HG03108 (cell line): ENCODE data around the gene WDR81.
"Not testable (repeated sequence)": the region's sequence is repeated elsewhere in the genome, so short reads cannot be mapped to it uniquely, and the experiment has no call there.

Experiments used
- ATAC-seq: cut with Tn5 transposase; IDR thresholded peaks from one replicate; pipeline ENCODE4 v1.9.1; 2021; ENCODE audit warnings: moderate library complexity; ENCODE audit not compliant: unreplicated experiment

Gene WDR81

GRCh38 chr17:1753767-1754429 lies 29.4 kb downstream of the WDR81 start:
- no peak for ATAC-seq

GRCh38 chr17:1754430-1755112 lies 30.1 kb downstream of the WDR81 start:
- ATAC-seq, result no peak

GRCh38 chr17:1755252-1755826 lies 30.8 kb downstream of the WDR81 start:
- no peak for ATAC-seq

DNA sequence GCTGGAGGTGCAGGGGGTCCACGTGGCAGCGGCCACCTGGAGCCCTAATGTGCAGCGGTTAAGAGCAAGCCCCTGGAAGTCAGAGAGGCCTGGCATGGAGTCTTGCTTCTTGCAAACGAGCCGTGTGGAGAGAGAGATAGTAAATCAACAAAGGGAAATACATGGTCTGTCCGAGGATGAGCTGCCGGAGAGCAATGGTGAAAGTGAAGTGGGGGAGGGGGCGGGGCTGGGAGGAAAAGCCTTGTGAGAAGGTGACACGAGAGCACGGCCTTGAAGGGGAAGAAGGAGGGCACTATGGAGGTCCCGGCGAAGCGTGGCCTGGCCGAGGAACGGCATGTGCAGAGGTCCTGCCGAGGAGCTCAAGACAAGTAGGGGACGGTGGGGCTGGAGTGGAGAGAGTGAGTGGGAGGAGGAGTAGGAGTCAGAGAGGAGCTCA lies 31.3 kb downstream of the WDR81 start:
- no peak for ATAC-seq

- no peak for ATAC-seq
These were observed 34.3 kb downstream of the WDR81 start for GRCh38 chr17:1758807-1759206.

GRCh38 chr17:1759529-1759928 lies 35.0 kb downstream of the WDR81 start:
- no peak for ATAC-seq

GRCh38 chr17:1762233-1762900 lies 37.9 kb downstream of the WDR81 start:
- ATAC-seq, result no peak

GRCh38 chr17:1762901-1763898 lies 38.7 kb downstream of the WDR81 start:
- no peak for ATAC-seq

DNA sequence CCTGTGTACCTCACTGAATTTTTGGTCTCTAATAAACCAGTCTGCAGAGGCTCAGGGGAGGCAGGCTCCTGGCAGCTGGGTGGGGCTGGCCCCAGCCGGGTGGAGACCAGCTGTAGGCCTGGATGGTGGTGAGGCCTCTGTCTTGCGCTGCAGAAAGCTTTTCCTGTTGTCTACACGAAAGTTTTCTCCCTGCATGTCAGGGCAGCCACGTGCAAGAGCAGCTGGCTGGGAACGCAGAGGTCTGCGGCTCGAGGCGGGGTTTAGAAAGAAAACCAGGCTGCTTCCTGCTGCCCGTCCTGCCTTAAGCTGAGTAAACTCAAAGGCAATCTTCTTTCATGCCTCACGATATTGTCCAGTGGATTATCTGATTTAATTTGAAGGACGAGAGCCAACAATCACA lies 39.8 kb downstream of the WDR81 start:
- ATAC-seq, result no peak

DNA sequence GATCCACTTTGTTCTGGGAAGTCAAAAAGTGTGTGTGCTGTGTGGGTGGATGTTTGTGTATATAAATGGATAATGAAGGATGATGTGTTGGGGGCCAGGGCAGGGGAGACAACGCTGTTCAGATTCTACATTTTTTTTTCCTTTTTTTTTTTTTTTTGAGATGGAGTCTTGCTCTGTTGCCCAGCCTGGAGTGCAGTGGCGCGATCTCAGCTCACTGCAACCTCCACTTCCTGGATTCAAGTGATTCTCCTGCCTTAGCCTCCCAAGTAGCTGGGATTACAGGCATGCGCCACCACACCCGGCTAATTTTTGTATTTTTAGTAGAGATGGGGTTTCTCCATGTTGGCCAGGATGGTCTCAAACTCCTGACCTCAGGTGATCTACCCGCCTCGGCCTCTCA lies 40.2 kb downstream of the WDR81 start:
- not testable (repeated sequence) for ATAC-seq

GRCh38 chr17:1765576-1765975 lies 41.1 kb downstream of the WDR81 start:
- no peak for ATAC-seq

- ATAC-seq, result no peak
These were observed 42.1 kb downstream of the WDR81 start for GRCh38 chr17:1766382-1767135.

DNA sequence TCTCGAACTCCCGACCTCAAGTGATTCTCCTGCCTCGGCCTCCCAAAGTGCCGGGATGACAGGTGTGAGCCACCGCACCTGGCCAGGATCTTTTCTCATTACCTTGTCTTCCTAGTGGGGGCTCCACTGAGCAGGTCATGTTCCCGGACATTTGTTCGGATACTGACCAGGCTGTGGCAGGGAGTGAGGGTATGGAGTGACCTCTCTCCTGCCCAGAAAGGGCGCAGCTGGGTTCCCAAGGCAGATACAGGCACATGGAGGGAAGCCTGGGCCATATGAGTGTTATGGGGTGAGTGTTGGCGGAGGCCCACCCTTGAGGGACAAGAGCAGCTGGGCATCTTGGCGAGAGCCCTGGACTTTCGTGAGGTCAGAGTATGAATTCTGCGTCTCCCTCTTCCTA lies 42.9 kb downstream of the WDR81 start:
- no peak for ATAC-seq

DNA sequence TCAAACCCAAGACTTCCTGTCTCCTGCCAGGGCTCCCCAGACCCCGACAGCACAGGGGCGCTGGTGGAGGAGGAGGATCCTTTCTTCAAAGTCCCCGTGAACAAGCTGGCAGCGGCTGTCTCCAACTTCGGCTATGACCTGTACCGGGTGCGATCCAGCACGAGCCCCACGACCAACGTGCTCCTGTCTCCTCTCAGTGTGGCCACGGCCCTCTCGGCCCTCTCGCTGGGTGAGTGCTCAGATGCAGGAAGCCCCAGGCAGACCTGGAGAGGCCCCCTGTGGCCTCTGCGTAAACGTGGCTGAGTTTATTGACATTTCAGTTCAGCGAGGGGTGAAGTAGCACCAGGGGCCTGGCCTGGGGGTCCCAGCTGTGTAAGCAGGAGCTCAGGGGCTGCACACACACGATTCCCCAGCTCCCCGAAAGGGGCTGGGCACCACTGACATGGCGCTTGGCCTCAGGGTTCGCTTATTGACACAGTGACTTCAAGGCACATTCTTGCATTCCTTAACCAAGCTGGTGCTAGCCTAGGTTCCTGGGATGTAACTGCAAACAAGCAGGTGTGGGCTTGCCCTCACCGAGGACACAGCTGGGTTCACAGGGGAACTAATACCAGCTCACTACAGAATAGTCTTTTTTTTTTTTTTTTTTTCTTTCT lies 45.4 kb downstream of the WDR81 start:
- ATAC-seq, result no peak

DNA sequence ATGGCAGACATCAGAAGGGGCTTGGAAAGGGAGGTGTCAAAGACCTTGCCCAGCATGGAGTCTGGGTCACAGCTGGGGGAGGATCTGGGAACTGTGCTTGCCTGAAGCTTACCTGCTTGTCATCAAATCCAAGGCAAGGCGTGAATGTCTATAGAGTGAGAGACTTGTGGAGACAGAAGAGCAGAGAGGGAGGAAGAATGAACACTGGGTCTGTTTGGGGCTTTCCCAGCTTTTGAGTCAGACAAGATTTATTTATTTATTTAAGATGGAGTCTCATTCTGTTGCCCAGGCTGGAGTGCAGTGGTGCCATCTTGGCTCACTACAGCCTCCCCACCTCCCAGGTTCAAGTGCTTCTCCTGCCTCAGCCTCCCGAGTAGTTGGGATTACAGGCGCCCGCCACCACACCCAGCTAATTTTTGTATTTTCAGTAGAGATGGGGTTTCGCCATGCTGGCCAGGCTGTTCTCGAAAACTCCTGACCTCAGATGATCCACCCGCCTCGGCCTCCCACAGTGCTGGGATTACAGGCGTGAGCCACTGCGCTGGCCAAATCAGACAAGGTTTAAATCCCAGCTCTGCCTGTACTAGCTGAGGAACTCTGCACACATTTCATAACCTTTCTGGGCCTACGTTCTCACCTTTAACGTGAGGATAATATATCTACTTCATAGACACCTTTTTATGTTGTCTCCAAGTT lies 48.6 kb downstream of the WDR81 start:
- ATAC-seq, result not testable (repeated sequence)

DNA sequence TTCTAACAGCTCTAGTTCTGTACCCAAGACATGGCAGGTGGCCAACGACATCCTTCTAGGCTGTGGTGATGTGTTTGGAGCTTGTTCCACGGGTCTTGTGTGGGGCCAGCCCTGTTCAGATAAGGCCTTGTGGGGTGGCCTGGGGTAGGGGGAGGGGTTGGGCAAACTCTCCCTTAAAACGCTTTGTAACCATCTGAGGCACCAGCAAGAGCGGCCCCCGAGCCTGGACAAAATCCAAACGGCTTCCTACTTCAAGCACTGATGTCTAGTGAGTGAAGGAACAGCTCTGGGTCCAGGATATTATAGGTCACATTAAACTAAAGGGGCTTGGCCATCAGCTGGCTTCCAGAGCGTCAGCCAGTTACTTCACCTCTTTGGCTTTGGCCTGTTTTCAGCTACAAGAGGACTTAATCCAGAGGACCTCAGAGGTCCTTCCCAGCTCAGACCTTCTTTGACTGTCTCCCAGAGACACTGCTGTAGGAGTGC lies 49.2 kb downstream of the WDR81 start:
- ATAC-seq, result no peak

DNA sequence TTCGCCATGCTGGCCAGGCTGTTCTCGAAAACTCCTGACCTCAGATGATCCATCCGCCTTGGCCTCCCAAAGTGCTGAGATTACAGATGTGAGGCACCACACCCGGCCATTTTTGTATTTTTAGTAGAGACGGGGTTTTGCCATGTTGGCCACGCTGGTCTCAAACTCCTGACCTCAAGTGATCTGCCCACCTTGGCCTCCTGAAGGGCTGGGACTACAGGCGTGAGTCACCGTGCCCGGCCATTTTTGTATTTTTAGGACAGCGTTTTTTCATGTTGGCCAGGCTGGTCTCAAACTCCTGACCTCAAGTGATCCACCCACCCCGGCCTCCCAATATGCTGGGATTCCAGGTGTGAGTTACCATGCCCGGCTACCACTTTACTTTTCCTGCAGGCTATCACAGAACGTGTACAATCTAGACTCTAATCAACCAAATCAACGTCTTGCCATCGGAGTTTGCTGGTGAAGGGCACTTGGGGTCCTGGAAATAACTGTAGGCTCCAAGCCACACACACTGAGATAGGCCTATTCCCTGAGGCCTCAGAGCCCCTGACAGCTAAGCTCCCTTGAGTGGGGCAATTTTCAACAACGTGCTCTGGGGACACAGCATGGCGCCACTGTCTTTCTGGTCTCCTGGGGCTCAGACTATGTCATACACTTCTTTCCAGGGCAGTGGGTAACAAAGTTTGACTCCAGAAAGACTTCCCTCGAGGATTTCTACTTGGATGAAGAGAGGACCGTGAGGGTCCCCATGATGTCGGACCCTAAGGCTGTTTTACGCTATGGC lies 50.1 kb downstream of the WDR81 start:
- no peak for ATAC-seq

DNA sequence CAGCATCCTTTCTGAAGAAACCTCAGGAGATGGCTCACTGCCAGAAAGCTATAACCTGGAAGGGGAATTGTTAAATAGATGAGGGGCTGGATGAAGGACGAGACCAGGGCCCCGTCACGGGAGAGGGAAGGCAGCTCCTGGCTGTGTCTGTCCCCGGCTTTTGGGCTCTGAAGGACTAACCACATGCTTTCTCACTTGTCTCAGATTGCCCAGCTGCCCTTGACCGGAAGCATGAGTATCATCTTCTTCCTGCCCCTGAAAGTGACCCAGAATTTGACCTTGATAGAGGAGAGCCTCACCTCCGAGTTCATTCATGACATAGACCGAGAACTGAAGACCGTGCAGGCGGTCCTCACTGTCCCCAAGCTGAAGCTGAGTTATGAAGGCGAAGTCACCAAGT lies 51.8 kb downstream of the WDR81 start:
- no peak for ATAC-seq
